ENCODE data around the gene RPS6KL1. TPM values are rescaled to one million over a fixed set of nuclear protein-coding genes. Genes with fewer than 3 reads are reported as not detected.

RPS6KL1 gene
- total and polyA plus RNA-seq, 8 donors, result 4.0 to 23.8 (median 7.2) TPM

Other genes starting within 250 kb of the RPS6KL1 start
- 10 to 100 TPM; 11.1 to 20.9 (median 15.2) TPM for gene AREL1, start 210.2 kb downstream of the RPS6KL1 start, total RNA-seq
- gene AREL1, start 210.2 kb downstream of the RPS6KL1 start, polyA plus RNA-seq, result 10 to 100 TPM in 1 of 2 donors, 1 to 10 TPM in 1; 7.6 to 10.3 TPM
- gene FCF1, start 210.1 kb downstream of the RPS6KL1 start, total RNA-seq, result 10 to 100 TPM in 5 of 6 donors, 1 to 10 TPM in 1; 8.1 to 26.9 (median 17.2) TPM
- 10 to 100 TPM in 1 of 2 donors, 1 to 10 TPM in 1; 2.5 to 12.9 TPM for gene FCF1, start 210.1 kb downstream of the RPS6KL1 start, polyA plus RNA-seq
- gene YLPM1, start 159.9 kb downstream of the RPS6KL1 start, total RNA-seq, result 10 to 100 TPM; 18.2 to 33.3 (median 25.2) TPM
- 10 to 100 TPM; 14.1 to 22.2 TPM for gene YLPM1, start 159.9 kb downstream of the RPS6KL1 start, polyA plus RNA-seq
- gene PROX2, start 47.1 kb downstream of the RPS6KL1 start, total RNA-seq, result not detected
- not detected for gene PROX2, start 47.1 kb downstream of the RPS6KL1 start, polyA plus RNA-seq
- gene DLST, start 41.3 kb downstream of the RPS6KL1 start, total RNA-seq, result 10 to 100 TPM; 33.5 to 46.0 (median 39.3) TPM
- gene DLST, start 41.3 kb downstream of the RPS6KL1 start, polyA plus RNA-seq, result 10 to 100 TPM; 22.8 to 40.4 TPM
- 1 to 10 TPM in 4 of 6 donors, under 1 TPM in 2; 0.73 to 4.7 (median 1.8) TPM for gene PGF, start 32.3 kb upstream of the RPS6KL1 start, total RNA-seq
- gene PGF, start 32.3 kb upstream of the RPS6KL1 start, polyA plus RNA-seq, result 1 to 10 TPM; 1.5 to 1.8 TPM
- 10 to 100 TPM; 11.2 to 22.1 (median 16.6) TPM for gene EIF2B2, start 79.7 kb upstream of the RPS6KL1 start, total RNA-seq
- 10 to 100 TPM; 12.4 to 19.0 TPM for gene EIF2B2, start 79.7 kb upstream of the RPS6KL1 start, polyA plus RNA-seq
- gene MLH3, start 128.2 kb upstream of the RPS6KL1 start, total RNA-seq, result 10 to 100 TPM in 5 of 6 donors, 1 to 10 TPM in 1; 9.4 to 23.5 (median 12.0) TPM
- gene MLH3, start 128.2 kb upstream of the RPS6KL1 start, polyA plus RNA-seq, result 10 to 100 TPM; 14.7 to 20.8 TPM
- 1 to 10 TPM; 2.9 to 9.1 (median 5.0) TPM for gene ACYP1, start 140.8 kb upstream of the RPS6KL1 start, total RNA-seq
- gene ACYP1, start 140.8 kb upstream of the RPS6KL1 start, polyA plus RNA-seq, result 10 to 100 TPM; 11.7 to 17.4 TPM
- gene ZC2HC1C, start 146.4 kb upstream of the RPS6KL1 start, total RNA-seq, result 1 to 10 TPM; 2.6 to 7.0 (median 3.6) TPM
- 10 to 100 TPM; 11.9 to 12.1 TPM for gene ZC2HC1C, start 146.4 kb upstream of the RPS6KL1 start, polyA plus RNA-seq
- gene NEK9, start 203.8 kb upstream of the RPS6KL1 start, total RNA-seq, result 10 to 100 TPM; 23.2 to 54.8 (median 27.2) TPM
- 10 to 100 TPM; 22.7 to 30.3 TPM for gene NEK9, start 203.8 kb upstream of the RPS6KL1 start, polyA plus RNA-seq

All from pancreas (tissue), 8 donors.